ENCODE data around the gene GLIS2.
A peak's percentile ranks its signal among the peaks of the same experiment; 100 is the strongest.

The GLIS2 gene

GRCh38 chr16:4291699-4292098 is 24.2 kb upstream of the GLIS2 start:
- TF ChIP-seq FOXP2 (optimal IDR thresholded peaks at IDR 0.05; ENCODE audit: control extremely low read depth, extremely low read length, insufficient read depth) (no peak), POLR2AphosphoS5 (IDR thresholded peaks at IDR 0.05; ENCODE audit: borderline replicate concordance, low read depth, low read length) (no peak), EZH2 (IDR thresholded peaks at IDR 0.05) (no peak)
- Histone ChIP-seq H3K36me3 (ENCODE audit: insufficient read depth, low read length) (no peaks in the 10 kb centered on the region), H3K4me3 (no peak overlapping the region), H3K27ac (no peak overlapping the region), H3K9ac (ENCODE audit: insufficient read length) (no peak overlapping the region), H3K9me3 (ENCODE audit: low read depth, low read length) (no peaks in the 10 kb centered on the region)
- no peak for DNase-seq (ENCODE audit: low read depth, low spot score)

- TF ChIP-seq POLR2AphosphoS5 (IDR thresholded peaks at IDR 0.05; ENCODE audit: borderline replicate concordance, low read depth, low read length) (no peak), FOXP2 (optimal IDR thresholded peaks at IDR 0.05; ENCODE audit: control extremely low read depth, extremely low read length, insufficient read depth) (no peak), EZH2 (IDR thresholded peaks at IDR 0.05) (no peak)
- Histone ChIP-seq H3K36me3 (ENCODE audit: insufficient read depth, low read length) (no peaks in the 10 kb centered on the region), H3K9ac (ENCODE audit: insufficient read length) (no peak overlapping the region), H3K9me3 (ENCODE audit: low read depth, low read length) (no peaks in the 10 kb centered on the region), H3K27ac (no peak overlapping the region), H3K4me3 (no peak overlapping the region)
- DNase-seq (ENCODE audit: low read depth, low spot score) = no peak
Observed at GRCh38 chr16:4293181-4293716, 22.6 kb upstream of the GLIS2 start.

- TF ChIP-seq FOXP2 (optimal IDR thresholded peaks at IDR 0.05; ENCODE audit: control extremely low read depth, extremely low read length, insufficient read depth) = no peak
- no peak for TF ChIP-seq POLR2AphosphoS5 (IDR thresholded peaks at IDR 0.05; ENCODE audit: borderline replicate concordance, low read depth, low read length)
- TF ChIP-seq EZH2 (IDR thresholded peaks at IDR 0.05) = no peak
- Histone ChIP-seq H3K4me3 (no peak overlapping the region), H3K27ac (no peak overlapping the region), H3K9me3 (ENCODE audit: low read depth, low read length) (no peaks in the 10 kb centered on the region), H3K9ac (ENCODE audit: insufficient read length) (no peak overlapping the region), H3K36me3 (ENCODE audit: insufficient read depth, low read length) (no peaks in the 10 kb centered on the region)
- DNase-seq (ENCODE audit: low read depth, low spot score) = no peak
Observed at GRCh38 chr16:4293822-4294457, 21.9 kb upstream of the GLIS2 start.

- no peak for TF ChIP-seq EZH2 (IDR thresholded peaks at IDR 0.05)
- no peak for TF ChIP-seq FOXP2 (optimal IDR thresholded peaks at IDR 0.05; ENCODE audit: control extremely low read depth, extremely low read length, insufficient read depth)
- TF ChIP-seq POLR2AphosphoS5 (IDR thresholded peaks at IDR 0.05; ENCODE audit: borderline replicate concordance, low read depth, low read length) = no peak
- Histone ChIP-seq H3K27ac (no peak overlapping the region), H3K9ac (ENCODE audit: insufficient read length) (no peak overlapping the region), H3K36me3 (ENCODE audit: insufficient read depth, low read length) (no peaks in the 10 kb centered on the region), H3K4me3 (no peak overlapping the region), H3K9me3 (ENCODE audit: low read depth, low read length) (no peaks in the 10 kb centered on the region)
- no peak for DNase-seq (ENCODE audit: low read depth, low spot score)
Observed at GRCh38 chr16:4295581-4295980, 20.3 kb upstream of the GLIS2 start.

- no peak for DNase-seq (ENCODE audit: low read depth, low spot score)
- no peak overlapping the region for H3K27ac ChIP-seq
- no peak overlapping the region for H3K4me3 ChIP-seq
- H3K36me3 ChIP-seq (ENCODE audit: insufficient read depth, low read length) = no peaks in the 10 kb centered on the region
- no peak overlapping the region for H3K9ac ChIP-seq (ENCODE audit: insufficient read length)
- TF ChIP-seq EZH2 (IDR thresholded peaks at IDR 0.05) = no peak
- TF ChIP-seq FOXP2 (optimal IDR thresholded peaks at IDR 0.05; ENCODE audit: control extremely low read depth, extremely low read length, insufficient read depth) = no peak
- TF ChIP-seq POLR2AphosphoS5 (IDR thresholded peaks at IDR 0.05; ENCODE audit: borderline replicate concordance, low read depth, low read length) = no peak
- H3K9me3 ChIP-seq (ENCODE audit: low read depth, low read length) = no peaks in the 10 kb centered on the region
Observed at GRCh38 chr16:4297480-4297879, 18.4 kb upstream of the GLIS2 start.

- 0 out of 2 replicates have a peak overlapping the region, but pooled peaks have one; percentile 0 for H3K4me3 ChIP-seq
- TF ChIP-seq POLR2AphosphoS5 (IDR thresholded peaks at IDR 0.05; ENCODE audit: borderline replicate concordance, low read depth, low read length) (no peak), FOXP2 (optimal IDR thresholded peaks at IDR 0.05; ENCODE audit: control extremely low read depth, extremely low read length, insufficient read depth) (no peak), EZH2 (IDR thresholded peaks at IDR 0.05) (no peak)
- no peaks in the 10 kb centered on the region for H3K36me3 ChIP-seq (ENCODE audit: insufficient read depth, low read length)
- DNase-seq (ENCODE audit: low read depth, low spot score) = no peak
- no peaks in the 10 kb centered on the region for H3K9me3 ChIP-seq (ENCODE audit: low read depth, low read length)
- peak overlapping the region; percentile 10 for H3K9ac ChIP-seq (ENCODE audit: insufficient read length)
- H3K27ac ChIP-seq = peak overlapping the region; percentile 26; the same call in 1 of the 2 replicates
Observed at GRCh38 chr16:4298761-4299522, 16.9 kb upstream of the GLIS2 start.

GRCh38 chr16:4301177-4301576 is 14.7 kb upstream of the GLIS2 start:
- Histone ChIP-seq H3K4me3 (no peak overlapping the region), H3K9ac (ENCODE audit: insufficient read length) (no peak overlapping the region), H3K36me3 (ENCODE audit: insufficient read depth, low read length) (no peaks in the 10 kb centered on the region), H3K9me3 (ENCODE audit: low read depth, low read length) (no peaks in the 10 kb centered on the region), H3K27ac (no peak overlapping the region)
- no peak for DNase-seq (ENCODE audit: low read depth, low spot score)
- TF ChIP-seq FOXP2 (optimal IDR thresholded peaks at IDR 0.05; ENCODE audit: control extremely low read depth, extremely low read length, insufficient read depth) (no peak), POLR2AphosphoS5 (IDR thresholded peaks at IDR 0.05; ENCODE audit: borderline replicate concordance, low read depth, low read length) (no peak), EZH2 (IDR thresholded peaks at IDR 0.05) (no peak)

GRCh38 chr16:4301968-4302367 is 13.9 kb upstream of the GLIS2 start:
- Histone ChIP-seq H3K4me3 (no peak overlapping the region), H3K9me3 (ENCODE audit: low read depth, low read length) (no peaks in the 10 kb centered on the region), H3K9ac (ENCODE audit: insufficient read length) (no peak overlapping the region), H3K36me3 (ENCODE audit: insufficient read depth, low read length) (no peaks in the 10 kb centered on the region), H3K27ac (no peak overlapping the region)
- TF ChIP-seq POLR2AphosphoS5 (IDR thresholded peaks at IDR 0.05; ENCODE audit: borderline replicate concordance, low read depth, low read length) (no peak), EZH2 (IDR thresholded peaks at IDR 0.05) (no peak), FOXP2 (optimal IDR thresholded peaks at IDR 0.05; ENCODE audit: control extremely low read depth, extremely low read length, insufficient read depth) (no peak)
- no peak for DNase-seq (ENCODE audit: low read depth, low spot score)
